Endothelial cell of umbilical vein (primary cell): ENCODE results near the gene NUDC. TPM values are rescaled to one million over a fixed set of nuclear protein-coding genes. Genes with fewer than 3 reads are reported as not detected.
A peak's percentile ranks its signal among the peaks of the same experiment; 100 is the strongest.

ENCODE experiments used
- BruUV-seq: library from RNA; stranded (reverse); fragments of 400-500 nt; replicated peaks from 2 replicates; lab custom pipeline; 2021; lab: Mats Ljungman, UMichigan
- CTCF ChIA-PET: fragments of 300-600, 350-600 bp; sonication (Branson Sonifier 250); formaldehyde crosslinking; loops from one replicate; lab custom pipeline; 2021; ENCODE audit warnings: antibody characterized with exemption, inconsistent platforms; lab: Charles Lee
- POLR2A ChIA-PET: fragments of 300-600, 350-600 bp; sonication (Branson Sonifier 250); formaldehyde crosslinking; loops from one replicate; lab custom pipeline; 2021; ENCODE audit warnings: antibody characterized with exemption, inconsistent platforms; lab: Charles Lee
- DNase-seq: peaks from one replicate; pipeline ENCODE4 v3.0.0-alpha.2; 2011; ENCODE audit warnings: low read depth, low spot score
- FAIRE-seq: peaks from 2 replicates; lab custom pipeline; 2011; peaks lifted over from hg19 to GRCh38; lab: Jason Lieb, UNC
- H2AFZ ChIP-seq: 2 replicates; pipeline ENCODE4 v1.6.0; 2012; ENCODE audit warnings: low read depth, low read length, control low read depth, inconsistent platforms
- H3K27ac ChIP-seq: 2 replicates; pipeline ENCODE4 v1.5.1; 2011; ENCODE audit warnings: low read depth, mild to moderate bottlenecking, control low read depth, low read length, moderate library complexity; ENCODE audit not compliant: insufficient read depth
- H3K27me3 ChIP-seq, 2 experiments: 2 replicates each; pipeline versions ENCODE4 v1.6.0 to v1.6.1; 2011; ENCODE audit warnings: low read length in 2 of 2, mixed read lengths in 1 of 2; ENCODE audit not compliant: control insufficient read depth in 2 of 2, insufficient read depth in 2 of 2
- H3K36me3 ChIP-seq, 2 experiments: 2 replicates in 1 of 2; 3 replicates in 1 of 2; pipeline ENCODE4 v1.5.1; 2011; ENCODE audit warnings: low read length in 2 of 2, mild to moderate bottlenecking in 1 of 2, moderate library complexity in 1 of 2; ENCODE audit not compliant: control insufficient read depth in 2 of 2, insufficient read depth in 2 of 2; ENCODE audit errors: extremely low read depth in 1 of 2
- H3K4me1 ChIP-seq: 3 replicates; pipeline ENCODE4 v1.5.1; 2011; ENCODE audit warnings: mild to moderate bottlenecking, low read length; ENCODE audit not compliant: control insufficient read depth, insufficient read depth; ENCODE audit errors: extremely low read depth
- H3K4me2 ChIP-seq: 2 replicates; pipeline ENCODE4 v1.6.1; 2011; ENCODE audit warnings: low read length, control low read depth, mixed read lengths; ENCODE audit not compliant: insufficient read depth
- H3K4me3 ChIP-seq, 3 experiments: fragments of 200-600 bp in 1 of 3; sonication (generic), shearing (Covaris generic) in 1 of 3; replicated peaks in 1 of 3; 2 replicates each; pipeline ENCODE4 v1.5.1; 2011 to 2016; ENCODE audit warnings: control low read depth in 3 of 3, low read length in 3 of 3, mild to moderate bottlenecking in 2 of 3, inconsistent platforms in 1 of 3, low read depth in 1 of 3, moderate library complexity in 1 of 3; ENCODE audit not compliant: insufficient read depth in 1 of 3
- H3K79me2 ChIP-seq: 2 replicates; pipeline ENCODE4 v1.6.0; 2012; ENCODE audit warnings: low read length, inconsistent platforms; ENCODE audit not compliant: control insufficient read depth, insufficient read depth
- H3K9ac ChIP-seq: replicated peaks from 2 replicates; pipeline ENCODE3; 2011; ENCODE audit warnings: low read length, control low read depth; ENCODE audit not compliant: insufficient read depth; ENCODE audit errors: extremely low read depth
- H3K9me1 ChIP-seq: replicated peaks from 3 replicates; pipeline ENCODE4 v1.6.0; 2011; ENCODE audit warnings: mild to moderate bottlenecking, low read length; ENCODE audit not compliant: control insufficient read depth, insufficient read depth; ENCODE audit errors: extremely low read depth
- H3K9me3 ChIP-seq: replicated peaks from 2 replicates; pipeline ENCODE4 v1.5.1; 2012; ENCODE audit warnings: low read length, inconsistent platforms; ENCODE audit not compliant: control insufficient read depth, insufficient read depth
- H4K20me1 ChIP-seq: replicated peaks from 2 replicates; pipeline ENCODE3; 2011; ENCODE audit warnings: mild to moderate bottlenecking, low read length; ENCODE audit not compliant: control insufficient read depth, insufficient read depth; ENCODE audit errors: extremely low read depth
- CTCF ChIP-seq, 2 donors: IDR thresholded peaks; 1 replicate in 1 of 2; 2 replicates in 1 of 2; pipeline ENCODE4 v1.5.1; 2011; ENCODE audit warnings: low read length in 2 of 2, mild to moderate bottlenecking in 2 of 2, moderate library complexity in 2 of 2, control low read depth in 1 of 2, inconsistent platforms in 1 of 2, low read depth in 1 of 2; ENCODE audit not compliant: insufficient read depth in 1 of 2; ENCODE audit errors: extremely low read depth in 1 of 2
- EZH2 ChIP-seq: IDR thresholded peaks from 2 replicates; pipeline ENCODE4 v1.6.1; 2012; ENCODE audit warnings: borderline replicate concordance, low read depth, mild to moderate bottlenecking, moderate library complexity, low read length, inconsistent platforms; ENCODE audit not compliant: severe bottlenecking
- FOS ChIP-seq: IDR thresholded peaks from 2 replicates; pipeline ENCODE4 v1.6.1; 2011; ENCODE audit warnings: mild to moderate bottlenecking, low read length, moderate library complexity, borderline replicate concordance; ENCODE audit not compliant: insufficient read depth
- GATA2 ChIP-seq: IDR thresholded peaks from 2 replicates; pipeline ENCODE4 v1.7.0; 2011; ENCODE audit warnings: low read depth, mild to moderate bottlenecking, moderate library complexity, mixed read lengths, low read length; ENCODE audit not compliant: insufficient read length, insufficient read depth
- JUN ChIP-seq: IDR thresholded peaks from 2 replicates; pipeline ENCODE4 v1.6.1; 2011; ENCODE audit warnings: borderline replicate concordance, low read depth; ENCODE audit not compliant: insufficient read length, insufficient read depth
- MAX ChIP-seq: IDR thresholded peaks from 2 replicates; pipeline ENCODE4 v1.6.1; 2011; ENCODE audit not compliant: insufficient read depth, insufficient read length
- MYC ChIP-seq: IDR thresholded peaks from one replicate; pipeline ENCODE4 v1.6.1; 2011; ENCODE audit warnings: mild to moderate bottlenecking, low read depth, low read length
- POLR2A ChIP-seq: IDR thresholded peaks from 2 replicates; pipeline ENCODE4 v1.6.1; 2012; ENCODE audit warnings: low read depth, mild to moderate bottlenecking, control low read depth, low read length
- POLR2AphosphoS5 ChIP-seq: IDR thresholded peaks from 2 replicates; pipeline ENCODE4 v1.6.1; 2012; ENCODE audit warnings: low read depth, mild to moderate bottlenecking, control low read depth, low read length, moderate library complexity; ENCODE audit not compliant: insufficient read depth
- dilution Hi-C: fragments of 300-500 bp; cut with MboI; formaldehyde crosslinking; loops from one replicate; pipeline ENCODE4 v1.15.0; 2019; ENCODE audit warnings: low sequenced_read_pairs; ENCODE audit not compliant: extremely low pct_ligation_motif_present
- intact Hi-C: fragments of 100-400 bp; cut with micrococcal nuclease; formaldehyde crosslinking; loops from one replicate; pipeline ENCODE4 v1.10.0; 2022
- polyA plus RNA-seq, 4 experiments: library from polyadenylated mRNA; depleted of rRNA in 3 of 4; stranded (reverse) in 3 of 4; unstranded in 1 of 4; fragments of >200 nt; gene quantifications; 2 replicates each; pipeline versions ENCODE4 v1.2.1 to v1.2.3, GENCODE V29; 2011 to 2012; ENCODE audit warnings: missing spikeins in 1 of 4
- total RNA-seq: library from RNA; stranded (reverse); gene quantifications from 2 replicates; pipeline ENCODE4 v1.2.3, GENCODE V29; 2021

Gene NUDC
- total and polyA plus RNA-seq, 2 donors (not counting 3 experiments of a cell fraction or from before 2014, with no cell fraction given) = 42.5 to 102 TPM

GRCh38 chr1:26923711-26924110 lies 2.2 kb downstream of the NUDC start:
- H4K20me1 ChIP-seq = no peaks in the 10 kb centered on the region
- peaks cover 61% of the 10 kb centered on the region for H3K79me2 ChIP-seq
- H3K4me1 ChIP-seq = peaks cover 26% of the 10 kb centered on the region
- dilution Hi-C loops = no loop called here
- ChIA-PET CTCF (interaction anchor here (0.7 to 1.2 kb wide), 3 partner anchors 24 to 40 kb away, joined by 3 read pairs; no protein-coding TSS in a partner anchor), POLR2A (interaction anchor here (1.2 kb wide), 1 partner anchor 23 kb away, joined by 3 read pairs; the partner anchor contains the start of gene GPATCH3)
- peak overlapping the region in 1 of 3 experiments; percentile 25 for H3K4me3 ChIP-seq
- DNase-seq (peak; percentile 70), FAIRE-seq (peak; percentile 93)
- H3K27me3 ChIP-seq = no peaks in the 10 kb centered on the region
- H2AFZ ChIP-seq = no peak overlapping the region
- peak overlapping the region; percentile 80 for H3K4me2 ChIP-seq
- H3K36me3 ChIP-seq = peaks cover 11 to 18% of the 10 kb centered on the region in 2 experiments
- intact Hi-C loops = no loop called here
- no peaks in the 10 kb centered on the region for H3K9me1 ChIP-seq
- no TSS peak for BruUV-seq
- peak overlapping the region; percentile 39 for H3K9ac ChIP-seq
- peak overlapping the region; percentile 71 for H3K27ac ChIP-seq
- H3K9me3 ChIP-seq = no peaks in the 10 kb centered on the region
- TF ChIP-seq GATA2 (peak; percentile 75), MYC (no peak), FOS (peak; percentile 84), EZH2 (no peak), POLR2AphosphoS5 (peak; percentile 53), MAX (no peak), JUN (peak; percentile 68), CTCF (IDR thresholded peaks at IDR 0.05; ENCODE audit: extremely low read depth in 1 of 2, insufficient read depth in 1 of 2, low read depth in 1 of 2, low read length in 2 of 2) (no peak), POLR2A (no peak)
